HS-5 (cell line): ENCODE data around the gene SLC25A6.
"Not testable (repeated sequence)": the region's sequence is repeated elsewhere in the genome, so short reads cannot be mapped to it uniquely, and the experiment has no call there.

ENCODE experiments used
- DNase-seq: peaks from one replicate; pipeline ENCODE4 v3.0.0-alpha.2; 2012; ENCODE audit warnings: low read depth

The SLC25A6 gene

DNA sequence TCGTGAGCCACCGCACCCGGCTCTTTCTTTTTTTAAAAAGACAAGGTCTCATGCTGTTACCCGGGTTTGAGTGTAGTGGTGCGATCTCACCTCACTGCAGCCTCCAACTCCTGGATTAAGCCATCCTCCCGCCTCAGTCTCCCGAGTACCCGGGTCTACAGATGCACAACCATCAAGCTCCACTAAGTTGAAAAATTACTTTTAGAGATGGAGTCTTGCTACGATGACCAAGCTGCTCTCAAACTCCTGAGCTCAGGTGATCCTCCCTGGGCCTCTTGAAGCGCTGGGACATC, 2.0 kb downstream of the SLC25A6 start:
- DNase-seq, result no peak

DNA sequence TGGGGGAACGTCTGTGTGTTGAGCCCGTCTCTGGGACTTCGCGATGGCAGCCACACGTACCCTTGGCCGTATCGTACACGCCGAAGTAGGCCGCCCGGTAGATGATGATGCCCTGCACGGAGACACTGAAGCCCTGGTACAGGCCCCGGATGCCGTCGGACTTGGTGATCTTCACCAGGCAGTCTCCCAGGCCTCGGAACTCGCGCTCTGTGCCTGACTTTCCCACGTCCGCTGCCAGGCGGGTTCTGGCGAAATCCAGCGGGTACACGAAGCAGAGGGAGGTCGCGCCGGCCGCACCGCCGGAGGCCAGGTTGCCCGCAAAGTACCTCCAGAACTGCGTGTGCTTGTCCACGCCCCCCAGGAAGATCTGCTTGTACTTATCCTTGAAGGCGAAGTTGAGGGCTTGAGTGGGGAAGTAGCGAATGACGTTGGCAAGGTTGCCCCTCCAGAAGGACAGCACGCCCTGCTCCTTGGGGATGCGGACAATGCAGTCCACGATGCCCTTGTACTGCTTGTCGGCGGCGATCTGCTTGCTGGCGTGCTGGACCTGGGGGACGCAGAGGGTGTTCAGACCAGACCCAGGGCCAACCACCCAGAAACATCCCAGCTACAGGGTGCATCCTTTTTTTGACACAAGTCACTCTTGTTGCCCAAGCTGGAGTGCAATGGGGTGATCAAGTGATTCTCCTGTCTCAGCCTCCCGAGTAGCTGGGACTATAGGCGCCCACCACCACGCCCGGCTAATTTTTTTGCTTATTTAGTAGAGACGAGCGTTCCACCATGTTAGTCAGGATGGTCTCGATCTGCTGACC, 2.5 kb downstream of the SLC25A6 start:
- DNase-seq, result no peak

DNA sequence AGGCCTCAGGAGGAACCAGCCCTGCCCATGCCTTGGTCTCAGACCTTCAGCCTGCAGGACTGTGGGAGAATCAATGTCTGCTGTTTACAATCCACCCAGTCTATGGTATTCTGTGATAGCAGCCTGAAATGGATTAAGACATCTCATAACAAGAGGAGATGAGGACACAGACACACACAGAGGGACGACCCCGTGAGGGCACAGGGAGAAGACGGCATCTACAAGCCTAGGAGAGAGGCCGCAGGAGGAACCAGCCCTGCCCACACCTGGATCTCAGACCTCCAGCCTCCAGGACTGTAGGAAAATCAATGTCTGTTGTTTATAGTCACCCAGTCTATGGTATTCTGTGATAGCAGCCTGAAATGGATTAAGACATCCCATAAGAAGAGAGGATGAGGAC, 3.3 kb downstream of the SLC25A6 start:
- no peak for DNase-seq

DNA sequence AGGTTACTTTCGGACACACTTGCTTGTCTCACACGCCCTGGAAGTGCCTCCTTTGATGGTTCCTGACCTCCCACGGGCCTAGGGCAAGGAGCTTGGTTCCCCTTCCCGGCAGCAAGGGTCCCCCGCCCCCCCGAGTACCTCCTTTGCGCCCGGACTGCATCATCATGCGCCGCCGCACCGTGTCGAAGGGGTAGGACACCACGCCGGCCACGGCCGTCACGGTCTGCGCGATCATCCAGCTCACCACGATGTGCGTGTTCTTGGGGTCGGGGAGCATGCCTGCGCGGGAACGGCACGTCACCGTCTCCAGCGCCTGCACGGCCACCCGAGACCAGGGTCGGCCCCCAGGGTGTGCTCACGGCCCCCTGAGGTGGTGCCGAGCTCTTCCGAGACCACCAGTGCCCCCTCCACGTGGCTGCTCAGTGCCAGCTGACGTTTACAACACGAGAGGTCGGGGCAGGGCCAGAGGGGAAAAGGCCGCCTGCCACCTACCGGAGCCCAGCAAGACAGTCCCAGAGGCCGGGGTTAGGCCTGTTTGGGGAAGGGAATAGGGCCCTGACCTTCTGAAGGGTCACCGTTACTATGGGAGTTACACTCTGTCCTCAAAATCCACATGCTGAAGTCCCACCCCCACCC, 4.7 kb downstream of the SLC25A6 start:
- no peak for DNase-seq

DNA sequence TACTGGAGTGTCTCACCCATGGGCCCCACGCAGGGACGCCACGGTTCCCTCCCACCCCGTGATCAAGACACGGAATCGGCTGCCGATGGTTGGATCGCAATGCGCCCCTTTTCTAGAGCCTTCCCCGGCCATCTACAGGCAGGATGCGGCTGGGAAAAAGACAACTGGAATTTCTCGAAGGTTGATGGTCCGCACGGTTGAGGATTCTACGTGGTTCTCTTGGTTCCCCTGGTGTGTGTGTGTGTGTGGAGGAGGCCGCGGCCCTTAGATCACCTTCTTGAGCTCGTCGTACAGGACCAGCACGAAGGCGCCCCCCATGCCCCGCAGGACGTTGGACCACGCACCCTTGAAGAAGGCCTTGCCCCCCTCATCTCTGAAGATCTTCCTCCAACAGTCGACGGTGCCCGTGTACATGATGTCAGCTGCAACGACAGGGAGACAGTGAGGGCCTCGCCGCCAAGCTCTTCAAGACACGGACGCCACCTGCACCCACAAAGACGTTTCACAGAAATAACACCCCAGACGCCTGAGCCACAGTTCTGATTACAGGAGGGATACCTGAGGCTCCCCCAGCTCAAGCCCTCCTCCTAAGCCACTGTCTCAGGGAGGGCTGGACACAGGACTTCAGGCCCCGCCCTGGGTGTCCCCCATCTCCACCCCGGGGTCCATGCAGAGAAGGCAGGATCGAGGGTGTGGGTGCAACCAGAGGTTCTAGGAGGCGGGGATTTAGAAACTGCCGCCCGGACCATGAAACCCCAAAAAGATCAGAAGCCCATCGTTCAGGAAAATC, 5.4 kb downstream of the SLC25A6 start:
- no peak for DNase-seq

DNA sequence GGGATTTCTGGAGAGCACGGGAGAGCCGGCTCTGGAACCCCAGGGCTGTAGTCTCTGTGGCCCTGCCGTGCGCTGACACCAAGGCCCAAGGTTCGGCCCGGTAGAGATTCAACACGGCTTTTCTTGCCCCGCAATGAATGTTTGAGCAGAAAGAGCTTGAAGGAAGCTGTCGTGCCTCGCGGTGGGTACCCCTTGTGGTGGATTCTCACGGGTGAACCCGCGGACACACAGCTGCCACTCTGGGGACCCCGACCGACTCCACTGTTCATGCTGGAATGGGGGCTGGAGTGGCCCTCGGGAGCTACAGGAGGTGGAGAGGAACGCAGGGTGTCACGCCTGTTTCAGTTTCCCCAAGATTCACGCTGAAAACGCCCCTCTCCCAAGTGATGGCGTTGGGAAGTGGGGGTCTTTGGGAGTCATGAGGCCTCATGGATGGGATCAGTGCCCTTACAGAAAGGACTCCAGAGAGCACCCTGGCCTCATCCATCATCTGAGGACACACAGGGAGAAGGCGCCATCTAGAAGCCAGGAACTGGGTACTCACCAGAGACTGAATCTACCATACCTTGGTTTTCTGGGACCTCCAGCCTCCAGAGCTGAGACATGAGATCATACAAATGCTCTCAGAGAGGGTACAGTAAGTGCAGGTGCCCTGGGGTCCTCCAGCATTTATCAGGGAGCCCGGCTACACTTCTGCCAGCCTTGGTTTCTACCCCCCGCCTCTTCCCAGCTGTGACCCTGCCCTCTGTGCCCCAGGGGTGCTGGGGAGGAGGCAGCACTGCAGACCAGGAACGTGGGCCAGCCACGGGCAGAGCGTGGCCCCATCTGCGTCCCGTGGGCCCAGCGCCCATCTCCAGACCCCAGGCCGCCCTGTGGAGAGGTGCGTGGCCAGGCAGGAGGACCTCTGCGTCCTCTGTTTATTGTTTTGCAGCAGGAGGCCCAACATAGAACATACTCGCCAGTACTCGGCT, 6.4 kb downstream of the SLC25A6 start:
- DNase-seq, result no peak

DNA sequence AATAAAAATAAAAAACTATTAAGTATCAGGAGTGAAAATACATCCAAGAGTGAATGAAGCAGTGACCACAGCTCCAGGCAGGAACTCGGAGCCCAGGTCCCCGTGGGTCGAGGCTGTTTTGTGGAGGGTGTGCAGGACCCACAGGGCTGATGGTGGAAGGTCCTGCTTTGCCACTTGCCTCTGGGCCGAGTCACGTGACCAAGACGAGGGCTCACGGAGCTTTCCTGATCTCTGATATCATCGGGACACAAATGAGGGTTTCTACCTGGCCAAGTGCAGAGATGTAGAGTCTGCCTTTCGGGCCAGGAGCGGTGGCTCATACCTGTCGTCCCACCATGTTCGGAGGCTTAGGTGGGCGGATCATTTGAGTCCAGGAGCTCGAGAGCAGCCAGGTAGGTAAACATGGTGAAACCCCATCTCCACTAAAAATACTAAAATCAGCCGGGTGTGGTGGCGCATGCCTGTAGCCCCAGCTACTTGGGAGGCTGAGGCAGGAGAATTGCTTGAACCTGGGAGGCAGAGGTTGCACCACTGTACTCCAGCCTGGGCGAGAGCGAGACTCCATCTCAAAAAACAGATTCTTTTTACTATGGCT, 7.2 kb downstream of the SLC25A6 start:
- no peak for DNase-seq

DNA sequence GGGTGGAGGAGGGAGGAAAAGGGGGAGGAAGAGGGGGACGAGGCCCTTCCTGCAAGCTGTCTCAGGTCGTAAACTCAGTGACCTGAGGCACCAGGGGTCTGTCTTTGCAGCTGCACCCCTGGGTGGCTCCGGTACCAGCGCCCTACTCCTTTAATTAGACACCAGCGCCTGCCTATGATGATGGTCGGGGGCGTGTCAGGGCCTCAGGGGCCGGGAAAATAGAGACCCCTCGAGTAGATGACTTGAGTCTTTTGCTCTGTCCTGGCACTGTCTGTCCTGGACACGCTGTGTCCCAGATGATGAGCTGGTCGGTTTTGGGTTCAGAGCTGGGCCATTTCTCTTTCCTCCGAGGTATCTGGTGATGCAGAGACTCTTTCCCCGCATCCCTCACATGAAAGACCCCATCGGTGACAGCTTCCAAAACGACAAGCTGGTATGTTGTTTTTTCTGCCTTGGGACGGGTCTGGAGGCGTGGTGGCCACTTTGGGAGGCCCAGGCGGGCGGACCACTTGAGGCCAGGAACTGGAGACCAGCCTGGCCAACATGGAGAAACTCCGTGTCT, 11.2 kb downstream of the SLC25A6 start:
- DNase-seq, result no peak

DNA sequence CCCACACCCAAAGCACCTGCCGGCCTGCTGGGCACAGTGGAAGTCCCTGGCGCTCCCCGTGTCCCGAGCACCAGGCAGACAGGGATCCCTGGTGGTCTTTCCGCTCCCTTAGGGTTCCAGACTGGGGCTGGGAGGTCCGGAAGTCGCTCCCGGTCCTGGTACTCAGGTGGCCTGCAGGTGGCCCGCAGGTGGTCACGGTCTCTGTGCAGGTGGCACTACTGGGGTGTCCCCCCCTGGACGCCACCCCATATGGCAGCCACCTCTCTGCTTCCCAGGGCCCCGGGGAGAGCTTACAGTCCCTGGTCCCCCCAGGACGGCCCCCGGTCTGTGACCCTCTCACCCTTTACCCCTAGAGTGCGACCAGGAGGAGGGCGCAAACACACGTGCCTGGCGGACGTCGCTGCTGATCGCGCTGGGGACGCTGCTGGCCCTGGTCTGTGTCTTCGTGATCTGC, 13.6 kb downstream of the SLC25A6 start:
- DNase-seq, result no peak

DNA sequence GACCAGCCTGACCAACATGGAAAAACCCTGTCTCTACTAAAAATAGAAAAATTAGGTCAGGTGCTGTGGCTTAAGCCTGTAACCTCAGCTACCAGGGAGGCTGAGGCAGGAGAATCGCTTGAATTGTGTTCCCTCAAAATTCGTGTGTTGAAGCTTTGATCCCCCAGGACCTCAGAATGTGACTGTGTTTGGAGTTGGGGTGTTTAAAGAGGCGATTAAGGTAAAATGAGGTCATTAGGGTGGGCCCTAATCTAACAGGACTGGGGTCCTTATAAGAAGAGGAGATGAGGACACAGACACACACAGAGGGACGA, 23.6 kb downstream of the SLC25A6 start:
- DNase-seq, result no peak

DNA sequence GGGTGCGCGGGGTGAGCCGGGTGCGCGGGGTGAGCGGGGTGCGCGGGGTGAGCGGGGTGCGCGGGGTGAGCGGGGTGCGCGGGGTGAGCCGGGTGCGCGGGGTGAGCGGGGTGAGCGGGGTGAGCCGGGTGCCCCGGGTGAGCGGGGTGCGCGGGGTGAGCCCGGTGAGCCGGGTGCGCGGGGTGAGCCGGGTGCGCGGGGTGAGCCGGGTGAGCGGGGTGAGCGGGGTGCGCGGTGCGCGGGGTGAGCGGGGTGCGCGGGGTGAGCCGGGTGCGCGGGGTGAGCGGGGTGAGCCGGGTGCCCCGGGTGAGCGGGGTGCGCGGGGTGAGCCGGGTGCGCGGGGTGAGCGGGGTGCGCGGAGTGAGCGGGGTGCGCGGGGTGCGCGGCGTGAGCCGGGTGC, 25.6 kb downstream of the SLC25A6 start:
- DNase-seq, result not testable (repeated sequence)

DNA sequence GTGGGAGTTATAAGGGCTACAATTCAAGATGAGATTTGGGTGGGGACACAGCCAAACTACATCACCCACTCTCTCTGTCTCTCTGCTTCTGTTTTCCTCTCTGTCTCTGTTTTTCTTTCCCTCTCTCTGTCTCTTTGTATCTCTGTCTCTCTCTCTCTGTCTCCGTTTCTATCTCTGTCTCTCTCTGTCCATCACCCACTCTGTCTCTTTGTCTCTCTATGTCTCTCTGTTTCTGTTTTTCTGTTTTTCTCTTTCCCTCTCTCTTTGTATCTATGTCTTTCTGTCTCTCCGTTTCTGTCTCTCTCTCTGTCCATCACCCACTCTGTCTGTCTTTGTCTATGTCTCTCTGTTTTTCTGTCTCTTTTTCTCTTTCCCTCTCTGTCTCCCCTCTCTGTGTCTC, 30.0 kb downstream of the SLC25A6 start:
- no peak for DNase-seq

DNA sequence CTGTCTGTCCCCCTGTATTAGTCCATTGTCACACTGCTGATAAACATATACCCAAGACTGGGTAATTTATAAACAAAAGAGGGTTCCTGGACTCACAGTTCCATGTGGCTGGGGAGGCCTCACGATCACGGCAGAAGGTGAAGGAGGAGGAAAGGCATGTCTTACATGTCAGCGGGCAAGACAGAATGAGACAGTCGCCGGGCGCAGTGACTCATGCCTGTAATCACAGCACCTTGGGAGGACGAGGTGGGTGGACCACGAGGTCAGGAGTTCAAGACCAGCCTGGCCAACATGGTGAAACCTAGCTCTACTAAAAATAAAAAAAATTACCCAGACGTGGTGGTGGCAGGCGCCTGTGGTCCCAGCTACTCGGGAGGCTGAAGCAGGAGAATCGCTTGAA, 30.6 kb downstream of the SLC25A6 start:
- DNase-seq, result no peak

DNA sequence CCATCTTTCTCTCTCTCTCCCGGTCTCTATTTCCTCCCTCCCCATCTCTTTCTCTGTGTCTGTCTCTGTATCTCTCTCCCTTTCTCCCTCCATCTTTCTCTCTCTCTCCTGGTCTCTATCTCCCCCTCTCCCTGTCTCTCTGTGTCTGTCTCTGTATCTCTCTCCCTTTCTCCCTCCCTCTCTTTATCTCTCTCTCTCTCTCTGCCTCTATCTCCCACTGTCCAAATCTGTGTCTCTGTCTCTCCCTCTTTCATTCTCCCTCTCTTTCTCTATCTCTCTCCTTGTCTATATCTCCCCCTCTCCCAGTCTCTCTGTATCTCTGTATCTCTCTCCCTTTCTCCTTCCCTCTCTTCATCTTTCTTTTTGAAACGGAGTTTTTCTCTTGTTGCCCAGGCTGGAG, 31.7 kb downstream of the SLC25A6 start:
- no peak for DNase-seq

DNA sequence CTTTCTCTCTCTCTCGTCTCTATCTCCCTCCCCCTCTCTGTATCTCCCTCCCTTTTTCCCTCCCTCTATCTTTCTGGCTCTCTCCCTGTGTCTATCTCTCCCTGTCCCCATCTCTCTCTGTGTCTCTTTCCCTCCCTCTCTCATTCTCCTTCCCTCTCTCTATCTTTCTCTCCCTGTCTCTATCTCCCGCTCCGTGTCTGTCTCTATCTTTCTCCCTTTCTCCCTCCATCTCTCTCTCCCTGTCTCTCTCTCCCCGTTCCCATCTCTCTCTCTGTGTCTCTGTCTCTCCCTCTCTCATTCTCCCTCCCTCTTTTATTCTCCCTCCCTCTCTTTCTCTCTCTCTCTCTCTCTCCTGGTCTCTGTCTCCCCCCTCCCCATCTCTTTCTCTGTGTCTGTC, 32.4 kb downstream of the SLC25A6 start:
- DNase-seq, result no peak

DNA sequence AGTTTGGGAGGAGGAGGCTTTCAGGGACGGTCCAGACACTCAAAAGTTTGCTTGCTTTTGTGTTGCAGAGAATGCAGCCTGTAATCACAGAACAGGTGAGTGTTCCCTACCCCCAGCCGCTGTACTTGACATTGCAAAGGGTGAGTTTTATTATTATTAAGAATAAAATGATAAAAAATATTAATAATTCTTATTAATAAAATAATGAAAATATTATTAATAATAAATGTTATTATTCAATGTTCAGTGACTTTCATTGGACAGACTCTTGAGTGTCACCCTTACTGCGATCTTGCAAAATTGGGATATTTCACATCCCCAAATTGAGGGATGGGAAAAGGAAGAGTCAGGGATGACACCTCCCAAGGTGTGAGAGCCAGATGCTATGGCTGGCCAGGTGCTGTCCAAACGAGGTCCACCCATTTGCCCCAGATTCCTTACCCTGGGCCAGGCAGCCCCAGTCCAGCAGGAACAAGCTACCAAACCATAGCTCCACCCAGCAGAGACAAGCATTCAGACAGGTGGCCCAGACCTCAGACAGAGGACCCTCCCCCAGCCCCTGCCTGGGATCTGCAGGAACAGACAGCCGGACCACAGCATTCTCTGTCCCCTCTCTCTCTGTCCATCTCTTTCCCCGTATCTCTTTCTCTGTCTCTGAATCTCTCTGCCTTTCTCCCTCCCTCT, 33.0 kb downstream of the SLC25A6 start:
- DNase-seq, result no peak

DNA sequence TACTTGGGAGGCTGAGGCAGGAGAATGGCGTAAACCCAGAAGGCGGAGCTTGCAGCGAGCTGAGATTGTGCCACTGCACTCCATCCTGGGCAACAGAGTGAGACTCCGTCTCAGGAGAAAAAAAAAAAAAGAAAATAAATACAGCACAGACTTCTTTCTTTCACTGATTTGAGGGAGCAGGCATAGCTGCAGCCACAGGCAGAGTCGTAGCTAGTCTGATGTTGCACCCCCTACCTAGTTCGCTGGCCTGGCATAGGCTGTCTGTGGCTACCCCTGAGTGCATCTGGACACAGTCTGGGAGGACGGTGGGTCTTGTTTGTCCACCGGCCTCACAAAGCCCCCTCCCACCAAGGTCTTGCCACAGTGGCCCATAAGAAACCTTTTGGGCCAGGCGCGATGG, 33.9 kb downstream of the SLC25A6 start:
- DNase-seq, result no peak

DNA sequence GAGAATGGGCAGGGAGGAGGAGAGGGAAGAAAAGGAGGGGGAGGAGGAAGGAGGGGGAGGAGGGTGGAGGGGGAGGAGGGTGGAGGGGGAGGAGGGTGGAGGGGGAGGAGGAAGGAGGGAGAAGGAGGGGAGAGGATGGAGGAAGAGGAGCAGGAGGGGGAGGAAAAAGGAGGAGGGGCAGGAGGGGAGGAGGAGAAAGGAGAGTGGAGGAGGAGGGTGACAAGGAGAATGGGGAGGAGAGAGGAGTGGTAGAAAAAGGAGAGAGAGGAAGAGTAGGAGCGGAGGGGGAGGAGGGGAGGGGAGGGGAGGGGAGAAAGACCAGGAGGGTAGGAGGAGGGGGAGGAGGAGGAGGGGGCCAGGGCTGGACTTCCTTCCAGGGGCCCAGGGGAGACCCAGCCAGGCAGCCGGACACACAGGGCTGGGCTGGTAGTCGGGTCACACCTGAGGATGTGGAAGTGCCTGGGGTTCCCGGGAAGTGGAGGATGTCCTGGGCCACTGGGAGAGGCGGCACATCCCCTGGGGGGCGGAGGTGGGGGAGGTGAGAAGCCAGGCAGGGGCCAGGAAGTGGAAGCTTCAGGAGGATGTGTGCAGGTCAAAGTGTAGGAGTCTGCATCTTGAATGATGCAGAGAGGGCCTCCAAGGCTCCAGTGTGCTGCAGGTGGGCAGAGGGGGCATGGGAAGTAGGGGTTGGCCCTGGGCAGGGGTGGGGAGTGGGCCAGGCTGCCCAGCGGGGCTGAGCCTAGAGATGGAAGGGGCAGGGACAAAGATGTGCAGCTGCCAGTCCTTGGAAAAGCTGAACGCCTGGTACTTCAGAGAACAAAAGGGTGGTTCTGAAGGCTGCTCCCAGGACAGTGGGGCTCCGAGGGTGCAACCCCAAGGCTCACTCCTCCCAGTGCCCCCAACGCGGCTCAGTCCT, 36.5 kb downstream of the SLC25A6 start:
- no peak for DNase-seq
